Adipose tissue (tissue), 3 donors: Measurements from ENCODE around the gene SNX2. TPM values are rescaled to one million over a fixed set of nuclear protein-coding genes. Genes with fewer than 3 reads are reported as not detected.
"Not testable (repeated sequence)": the region's sequence is repeated elsewhere in the genome, so short reads cannot be mapped to it uniquely, and the experiment has no call there.

Source experiments
- H3K27ac ChIP-seq: one replicate; pipeline ENCODE4 v1.5.1; 2013; ENCODE audit warnings: low read depth, low read length
- WGBS, 3 donors: extraction: QIAGEN DNeasy Blood & Tissue Kit; methylation state at CpG; one replicate each; pipeline ENCODE4 v1.1.7; 2013; 5-methylcytosine and 5-hydroxymethylcytosine counted together
- polyA plus RNA-seq, 3 donors: library from polyadenylated mRNA; stranded (reverse); fragments of 200-250 nt; gene quantifications; one replicate each; pipeline ENCODE4 v1.2.3, GENCODE V29; 2013
- donor health status: healthy with polysubstance abuse.
- donor health status: Bipolar disorder and iron deficiency.
- donor health status: healthy.

SNX2 gene
- polyA plus RNA-seq, 3 donors = 26.7 to 68.6 (median 42.1) TPM

DNA sequence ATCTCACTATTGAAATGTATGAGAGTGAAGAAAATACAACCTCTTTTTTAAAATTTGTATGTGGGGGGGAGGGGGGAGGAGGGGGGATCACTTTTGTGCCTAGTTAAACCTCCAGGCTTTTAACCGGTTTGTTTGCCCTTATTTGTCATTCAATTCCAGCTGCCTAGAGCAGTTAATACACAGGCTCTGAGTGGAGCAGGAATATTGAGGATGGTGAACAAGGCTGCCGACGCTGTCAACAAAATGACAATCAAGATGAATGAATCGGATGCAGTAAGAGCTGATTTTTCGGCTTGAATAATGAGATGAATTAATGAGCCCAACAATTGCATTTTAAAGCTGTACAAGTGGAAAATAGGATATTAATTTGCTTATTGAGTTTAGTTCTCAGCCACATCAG is 41.9 kb downstream of the SNX2 start:
- 72 to 90% (median 88%) methylated on average over 5 of the region's 5 CpGs for WGBS, 3 donors

DNA sequence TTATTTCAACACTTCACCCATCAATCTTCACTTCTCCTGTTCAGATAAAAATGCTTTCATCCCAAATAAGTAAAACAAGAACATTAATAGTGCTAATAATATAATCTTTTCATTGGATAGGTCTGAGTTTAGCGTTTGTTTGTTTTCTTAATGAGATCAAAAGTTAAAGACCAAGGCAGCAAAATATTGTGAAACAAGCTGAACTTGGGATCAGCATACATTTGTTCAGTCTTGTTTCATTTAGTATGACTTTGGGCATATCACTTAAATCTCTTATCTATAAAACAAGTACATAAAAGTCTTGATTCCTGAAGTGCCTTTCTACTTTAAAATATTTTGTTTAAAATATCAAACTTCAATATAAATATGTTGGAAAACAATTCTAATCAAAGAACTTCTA is 57.1 kb downstream of the SNX2 start:
- 55 to 91% (median 91%) methylated on average over 1 of the region's 1 CpG for WGBS, 3 donors

More for the DNA sequence above, 41.9 kb downstream of the SNX2 start:
- H3K27ac ChIP-seq = no peak overlapping the region

DNA sequence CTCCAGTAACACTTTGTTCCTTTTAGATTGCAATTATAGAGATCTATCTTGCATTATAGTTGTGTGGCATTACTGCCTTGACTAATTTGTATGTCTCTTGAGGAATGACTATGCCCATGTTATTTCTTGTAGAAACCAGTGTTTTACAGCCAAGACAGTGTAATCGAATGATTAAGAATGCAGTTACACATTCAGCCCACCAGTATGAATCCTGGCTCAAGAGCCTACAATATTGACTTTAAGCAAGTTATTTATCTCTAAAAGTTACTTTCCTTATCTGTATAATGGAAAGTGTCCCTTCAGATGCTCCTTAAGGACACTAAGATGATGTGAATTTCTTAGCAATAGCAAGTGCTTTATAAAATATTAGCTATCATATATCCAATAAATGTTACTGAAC is 60.8 kb downstream of the SNX2 start:
- no peak overlapping the region for H3K27ac ChIP-seq
- 82 to 92% (median 82%) methylated on average over 1 of the region's 1 CpG for WGBS, 3 donors

More for the DNA sequence above, 57.1 kb downstream of the SNX2 start:
- no peak overlapping the region for H3K27ac ChIP-seq

DNA sequence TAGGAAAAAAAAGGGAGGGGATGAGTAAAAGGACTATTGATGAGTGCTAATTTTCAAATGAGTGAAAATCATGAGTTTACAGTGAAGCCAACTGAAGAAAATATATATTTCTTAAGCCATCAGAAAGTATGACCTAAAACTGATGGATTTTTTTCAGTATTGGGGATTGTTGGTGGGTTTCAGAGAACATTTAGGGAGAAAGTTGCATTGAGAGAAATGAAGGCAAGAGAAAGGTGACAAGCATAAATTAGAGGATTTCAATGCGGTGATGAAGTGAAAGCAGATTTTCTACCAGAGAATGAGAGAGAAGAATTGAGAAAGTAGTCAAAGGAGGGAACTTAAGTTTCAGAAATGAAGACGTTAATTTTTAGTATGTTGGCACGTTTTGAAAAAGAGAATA is 62.1 kb downstream of the SNX2 start:
- no peak overlapping the region for H3K27ac ChIP-seq
- WGBS, 3 donors = 88 to 90% (median 88%) methylated on average over 3 of the region's 3 CpGs

DNA sequence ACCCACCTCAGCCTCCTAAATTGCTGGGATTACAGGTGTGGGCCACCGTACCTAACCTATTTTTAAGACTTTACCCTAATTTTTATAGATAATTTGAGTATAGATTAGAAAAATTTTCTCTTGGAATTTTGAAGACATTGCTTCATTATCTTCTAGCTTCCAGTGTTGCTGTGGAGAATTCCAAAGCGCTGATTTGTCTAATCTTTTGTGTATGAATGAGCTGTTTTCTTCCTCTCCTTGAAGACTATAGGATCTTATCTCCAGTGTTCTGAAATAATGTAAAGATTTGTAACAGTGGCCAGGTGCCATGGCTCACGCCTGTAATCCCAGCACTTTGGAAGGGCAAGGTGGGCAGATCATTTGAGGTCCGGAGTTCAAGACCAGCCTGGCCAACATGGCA is 64.9 kb downstream of the SNX2 start:
- 94 to 96% (median 95%) methylated on average over 4 of the region's 4 CpGs for WGBS, 3 donors
- no peak overlapping the region for H3K27ac ChIP-seq

DNA sequence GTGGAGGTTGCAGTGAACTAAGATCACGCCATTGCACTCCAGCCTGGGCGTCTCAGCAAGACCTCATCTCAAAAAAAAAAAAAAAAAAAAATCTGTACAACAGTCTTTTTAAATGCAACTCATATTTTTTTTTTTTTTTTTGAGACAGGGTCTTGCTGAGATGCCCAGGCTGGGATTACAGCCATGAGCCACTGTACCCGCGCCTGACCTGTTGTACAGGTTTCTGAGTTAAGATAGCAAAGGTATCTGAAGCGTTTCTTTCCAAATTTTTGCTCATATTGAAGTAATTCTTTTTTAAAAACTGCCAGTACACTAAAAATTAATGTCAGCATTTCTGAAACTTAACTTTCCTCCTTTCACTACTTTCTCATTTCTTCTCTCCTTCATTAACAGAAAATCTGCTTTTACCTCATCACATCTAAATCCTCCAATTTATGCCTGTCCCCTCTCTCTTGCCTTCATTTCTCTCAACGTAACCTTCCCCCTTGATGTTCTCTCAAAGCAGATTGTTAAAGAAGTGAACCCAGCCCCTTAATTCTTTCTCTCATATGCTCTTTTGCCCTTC is 67.2 kb downstream of the SNX2 start:
- WGBS, 3 donors = 91 to 96% (median 94%) methylated on average over 6 of the region's 6 CpGs
- H3K27ac ChIP-seq = no peak overlapping the region

DNA sequence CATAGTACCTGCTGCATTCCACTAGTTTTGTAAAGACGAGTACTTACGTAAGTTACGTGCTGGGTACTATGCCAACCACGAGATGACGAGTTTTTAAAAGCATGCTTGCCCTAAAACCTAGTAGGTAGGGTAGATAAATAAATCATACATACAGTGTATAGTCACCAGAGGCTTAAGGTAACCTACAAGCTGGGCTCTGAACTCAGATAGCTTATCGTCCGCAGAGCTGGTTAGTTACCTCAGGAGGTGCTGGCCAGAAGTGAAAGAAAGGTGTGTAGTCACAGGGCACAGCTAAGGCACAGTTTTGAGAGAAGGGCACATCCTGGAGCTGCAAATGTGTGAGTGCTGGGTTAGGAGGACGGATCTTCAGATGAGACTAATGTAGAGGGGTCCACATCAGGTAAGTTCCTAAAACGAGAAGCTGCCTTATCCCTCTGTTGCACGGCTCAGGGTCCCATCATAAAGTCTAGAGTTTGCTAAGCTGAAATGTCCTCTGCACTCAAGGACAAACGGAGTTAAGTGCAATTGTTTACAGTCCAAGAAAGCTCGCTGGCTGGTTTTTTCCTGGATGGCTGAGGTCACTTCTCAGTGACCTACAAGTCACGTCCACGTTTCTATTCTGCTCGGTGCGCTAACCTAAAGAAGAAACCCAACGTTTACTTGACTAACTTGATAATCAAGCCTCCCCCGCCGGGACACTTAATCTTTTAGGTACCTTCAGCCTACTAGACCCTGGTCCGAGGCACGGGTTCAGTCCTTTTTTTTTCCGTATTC is 69.4 kb downstream of the SNX2 start:
- WGBS, 3 donors = 25 to 36% (median 35%) methylated on average over 22 of the region's 22 CpGs
- no peak overlapping the region for H3K27ac ChIP-seq

DNA sequence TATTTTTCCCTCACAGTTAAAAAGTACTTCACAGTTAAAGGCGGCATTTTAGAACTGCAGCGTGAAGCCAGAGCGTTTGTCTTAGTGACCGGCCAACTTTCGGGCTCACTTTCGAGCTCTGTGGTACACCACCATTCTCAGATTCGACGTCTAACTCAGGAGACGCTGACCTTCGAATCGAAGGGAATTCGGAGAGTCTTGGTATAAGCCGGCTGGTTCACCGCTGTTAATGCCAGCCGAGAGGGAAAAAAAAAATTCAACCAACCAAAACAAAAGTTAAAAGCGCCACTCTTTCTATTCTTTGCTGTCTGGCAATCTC is 70.0 kb downstream of the SNX2 start:
- 1% methylated on average over 16 of the region's 16 CpGs for WGBS, 3 donors
- H3K27ac ChIP-seq = no peak overlapping the region

DNA sequence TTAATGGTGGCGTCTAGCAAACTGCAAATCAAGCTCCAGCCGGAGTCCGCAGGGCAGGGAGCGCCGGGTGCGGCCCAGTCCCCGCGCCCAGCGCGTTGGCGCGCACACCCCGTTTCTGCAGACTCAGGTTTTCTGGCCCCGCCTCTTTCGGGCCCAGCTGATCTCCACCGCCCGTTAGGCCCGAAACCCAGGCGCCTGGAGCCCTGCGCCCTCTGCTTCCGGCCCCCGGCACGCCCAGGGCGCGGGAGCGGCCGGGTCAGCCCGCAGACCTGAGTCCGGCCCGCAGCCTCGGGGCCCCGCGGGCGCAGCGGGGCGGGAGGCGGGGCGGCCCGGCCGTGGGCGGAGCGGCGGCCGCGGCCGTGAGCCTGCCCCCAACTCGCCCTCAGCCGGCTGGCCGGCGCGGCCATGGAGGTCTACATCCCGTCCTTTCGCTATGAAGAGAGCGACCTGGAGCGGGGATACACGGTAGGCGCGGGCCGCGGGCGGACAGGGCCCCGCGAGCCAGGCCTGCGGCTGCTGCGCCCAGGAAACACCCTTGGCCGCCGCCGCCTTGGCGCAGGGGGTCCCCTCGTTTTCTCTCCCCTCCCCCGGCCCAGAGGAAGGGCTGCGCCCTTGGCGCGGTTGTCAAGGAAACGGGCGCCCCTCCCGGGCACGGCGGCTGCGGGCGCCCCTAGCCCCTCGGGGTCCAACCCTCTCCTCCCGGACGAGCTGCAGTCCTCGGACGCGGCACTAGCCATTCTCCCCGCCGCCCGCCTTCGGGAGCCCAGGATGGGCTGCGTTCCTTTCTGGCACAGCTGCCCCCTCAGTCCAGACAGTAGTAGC is 70.6 kb downstream of the SNX2 start, which contains the start of gene SNX24:
TSS of gene SNX24 (plus strand) at position 385 of the 822 bp plus-strand sequence. CDS start at position 406, 21 bp downstream.
- 1% methylated on average over 51 to 92 of the region's 92 CpGs for WGBS, 3 donors

DNA sequence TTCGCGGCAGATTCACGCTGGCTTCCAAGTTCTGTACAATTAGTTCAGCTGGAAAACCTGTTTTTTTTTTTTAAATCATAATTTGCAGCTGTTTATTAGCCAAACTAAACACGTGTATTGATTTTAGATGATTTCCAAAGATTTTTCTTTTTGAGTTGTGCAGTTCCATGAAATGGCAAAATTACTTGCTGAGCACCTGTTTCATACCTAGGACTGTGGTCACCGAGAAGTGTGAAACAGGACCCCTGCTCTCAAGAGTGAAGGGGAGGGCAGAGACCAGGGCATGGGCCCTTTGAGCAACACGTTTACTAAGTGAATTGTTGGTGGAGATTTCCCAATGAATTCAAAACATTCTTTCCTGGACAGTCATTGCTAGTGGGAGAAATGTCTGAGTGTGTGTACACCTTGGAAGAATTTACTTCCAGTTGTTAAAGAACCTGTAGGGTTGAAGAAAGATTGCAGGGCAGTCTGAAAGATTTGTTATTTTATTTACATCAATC is 71.2 kb downstream of the SNX2 start:
- WGBS, 3 donors = 1 to 8% (median 4%) methylated on average over 6 of the region's 6 CpGs
- H3K27ac ChIP-seq = no peak overlapping the region

More for the DNA sequence above, 70.6 kb downstream of the SNX2 start, which contains the start of gene SNX24:
- peak within 1 kb of the TSS; percentile 53 for H3K27ac ChIP-seq

DNA sequence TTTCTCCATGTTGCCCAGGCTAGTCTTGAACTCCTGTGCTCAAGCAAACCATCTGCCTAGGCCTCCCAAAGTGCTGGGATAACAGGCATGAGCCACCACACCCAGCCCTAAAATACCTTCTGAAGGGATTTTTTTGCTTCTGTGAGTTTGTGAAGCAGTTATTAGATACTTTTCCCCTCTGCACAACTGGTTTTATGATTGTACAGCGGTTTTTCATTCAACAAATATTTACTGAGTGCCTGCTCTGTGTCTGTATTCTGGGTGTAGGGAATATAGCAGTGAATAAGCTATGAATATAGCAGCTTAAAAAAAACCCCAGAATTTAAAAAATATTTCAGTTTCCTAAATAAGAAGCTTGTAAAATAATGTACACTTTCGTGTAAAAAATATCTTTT is 72.8 kb downstream of the SNX2 start:
- H3K27ac ChIP-seq = no peak overlapping the region
- 87 to 94% (median 90%) methylated on average over 2 of the region's 2 CpGs for WGBS, 3 donors

DNA sequence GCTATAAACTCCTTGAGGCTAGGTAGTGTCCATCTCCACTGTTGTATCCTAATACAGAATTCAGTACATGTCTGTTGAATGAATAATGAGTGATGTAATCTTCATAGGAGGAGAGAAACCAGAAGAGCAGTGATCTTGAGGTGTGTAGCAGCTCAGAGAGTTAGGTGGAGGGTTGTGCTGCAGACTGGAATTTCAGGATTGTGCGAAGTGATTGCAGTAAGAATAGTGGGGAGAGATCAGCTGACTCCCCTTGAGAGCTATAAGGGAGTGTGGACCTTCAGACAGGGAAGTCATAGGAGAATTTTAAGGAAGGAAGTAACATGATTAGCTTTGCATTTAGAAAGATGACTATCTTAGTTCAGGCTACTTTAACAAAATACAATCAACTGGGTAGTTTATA is 74.9 kb downstream of the SNX2 start:
- WGBS, 3 donors = 59 to 93% (median 72%) methylated on average over 1 of the region's 1 CpG
- H3K27ac ChIP-seq = no peak overlapping the region

DNA sequence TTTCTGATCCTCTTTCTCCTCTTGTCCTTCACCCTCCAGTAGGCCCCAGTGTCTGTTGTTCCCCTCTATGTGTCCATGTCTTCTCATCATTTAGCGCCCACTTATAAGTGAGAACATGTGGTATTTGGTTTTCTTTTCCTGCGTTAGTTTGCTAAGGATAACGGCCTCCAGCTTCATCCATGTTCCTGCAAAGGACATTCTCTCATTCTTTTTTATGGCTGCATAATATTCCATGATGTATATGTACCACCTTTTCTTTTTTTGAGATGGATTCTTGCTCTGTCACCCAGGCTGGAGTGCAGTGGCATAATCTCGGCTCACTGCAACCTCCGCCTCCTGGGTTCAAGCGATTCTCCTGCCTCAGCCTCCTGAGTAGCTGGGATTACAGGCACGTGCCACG is 82.7 kb downstream of the SNX2 start:
- WGBS, 3 donors = 88 to 96% (median 90%) methylated on average over 6 to 8 of the region's 8 CpGs
- H3K27ac ChIP-seq = not testable (repeated sequence)

DNA sequence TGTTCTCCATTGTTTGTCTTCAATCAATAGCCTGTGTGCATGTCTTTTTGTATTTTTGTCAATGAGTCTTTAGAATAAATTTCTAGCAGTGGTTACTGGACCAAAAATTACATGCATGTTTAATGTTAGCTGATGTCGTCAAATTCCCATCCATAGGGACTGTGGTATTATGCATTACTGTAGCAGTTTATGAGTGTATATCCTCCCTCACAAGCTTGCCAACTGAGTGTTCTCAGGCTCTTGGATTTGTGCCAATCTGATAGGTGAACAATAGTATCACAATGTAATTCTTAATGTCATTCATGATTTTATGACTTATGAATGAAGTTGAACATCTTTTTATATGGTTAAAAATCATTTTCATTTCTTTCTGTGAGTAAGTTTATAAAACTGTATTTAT is 83.6 kb downstream of the SNX2 start:
- WGBS, 3 donors = 71 to 80% (median 72%) methylated on average over 1 of the region's 1 CpG
- H3K27ac ChIP-seq = no peak overlapping the region

DNA sequence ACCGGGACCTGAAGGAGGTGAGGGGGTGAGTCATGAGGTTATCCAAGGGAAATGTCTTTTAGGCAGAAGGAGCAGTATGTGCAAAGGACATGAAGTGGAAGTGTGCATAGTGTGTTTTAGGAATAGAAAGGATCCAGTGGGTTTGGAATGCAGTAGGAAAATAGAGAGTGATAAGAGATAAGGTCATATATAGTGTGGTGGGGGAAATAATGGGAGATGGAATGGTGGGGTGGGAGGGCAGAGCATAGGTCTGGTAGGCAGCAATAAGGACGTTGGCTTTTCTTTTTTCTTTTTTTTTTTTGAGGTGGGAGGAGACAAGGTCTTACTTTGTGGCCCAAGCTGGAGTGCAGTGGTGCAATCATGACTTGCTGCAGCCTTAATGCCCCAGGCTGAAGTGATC is 88.4 kb downstream of the SNX2 start:
- no peak overlapping the region for H3K27ac ChIP-seq
- WGBS, 3 donors = 49 to 75% (median 54%) methylated on average over 2 of the region's 2 CpGs

DNA sequence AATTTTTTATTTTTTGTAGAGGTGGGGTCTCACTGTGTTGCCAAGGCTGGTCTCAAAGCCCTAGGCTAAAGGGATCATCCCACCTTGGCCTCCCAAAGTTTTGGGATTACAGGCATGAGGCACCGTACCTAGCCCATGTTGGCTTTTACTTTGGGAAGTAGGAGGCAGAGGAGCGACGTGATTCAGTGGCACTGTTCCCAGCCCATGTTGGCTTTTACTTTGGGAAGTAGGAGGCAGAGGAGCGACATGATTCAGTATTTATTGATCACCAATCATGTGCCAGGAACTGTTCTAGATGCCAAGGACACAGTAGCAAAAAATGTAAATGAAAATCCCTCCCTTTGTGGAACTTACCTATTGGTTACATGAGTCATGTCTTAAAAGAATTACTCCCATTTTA is 88.8 kb downstream of the SNX2 start:
- H3K27ac ChIP-seq = no peak overlapping the region
- 53 to 96% (median 95%) methylated on average over 4 of the region's 4 CpGs for WGBS, 3 donors

DNA sequence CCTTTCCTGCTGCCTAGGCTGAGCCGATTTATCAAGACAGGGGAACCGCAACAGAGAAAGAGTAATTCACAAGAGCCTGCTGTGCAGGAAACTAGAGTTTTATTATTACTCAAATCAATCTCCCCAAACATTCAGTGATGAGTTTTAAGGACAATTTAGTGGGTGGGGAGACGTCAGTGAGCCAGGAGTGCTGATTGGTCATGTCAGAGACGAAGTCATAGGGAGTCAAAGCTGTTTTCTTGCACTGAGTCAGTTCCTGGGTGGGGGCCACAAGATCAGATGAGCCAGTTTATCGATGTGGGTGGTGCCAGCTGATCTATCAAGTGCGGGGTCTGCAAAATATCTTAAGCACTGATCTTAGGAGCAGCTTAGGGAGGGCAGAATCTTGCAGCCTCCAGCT is 89.5 kb downstream of the SNX2 start:
- WGBS, 3 donors = 89 to 93% (median 91%) methylated on average over 6 of the region's 6 CpGs

DNA sequence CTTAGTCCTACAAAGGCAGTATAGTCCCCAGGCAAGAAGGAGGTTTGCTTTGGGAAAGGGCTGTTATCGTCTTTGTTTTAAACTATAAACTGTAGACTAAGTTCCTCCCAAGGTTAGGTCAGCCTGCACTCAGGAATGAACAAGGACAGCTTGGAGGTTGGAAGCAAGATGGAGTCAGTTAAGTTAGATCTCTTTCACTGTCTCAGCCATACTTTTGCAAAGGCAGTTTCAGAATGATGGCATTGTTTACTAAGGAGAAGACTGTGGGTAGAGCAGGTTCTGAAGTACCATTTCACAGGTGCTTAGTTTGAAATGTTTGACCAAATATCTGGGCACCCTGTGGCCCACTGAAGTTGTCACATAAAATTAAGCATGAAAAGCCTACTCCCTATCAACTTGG is 90.0 kb downstream of the SNX2 start:
- H3K27ac ChIP-seq = no peak overlapping the region
- WGBS, 3 donors = 89 to 100% (median 95%) methylated on average over 1 of the region's 1 CpG

More for the DNA sequence above, 89.5 kb downstream of the SNX2 start:
- H3K27ac ChIP-seq = no peak overlapping the region

DNA sequence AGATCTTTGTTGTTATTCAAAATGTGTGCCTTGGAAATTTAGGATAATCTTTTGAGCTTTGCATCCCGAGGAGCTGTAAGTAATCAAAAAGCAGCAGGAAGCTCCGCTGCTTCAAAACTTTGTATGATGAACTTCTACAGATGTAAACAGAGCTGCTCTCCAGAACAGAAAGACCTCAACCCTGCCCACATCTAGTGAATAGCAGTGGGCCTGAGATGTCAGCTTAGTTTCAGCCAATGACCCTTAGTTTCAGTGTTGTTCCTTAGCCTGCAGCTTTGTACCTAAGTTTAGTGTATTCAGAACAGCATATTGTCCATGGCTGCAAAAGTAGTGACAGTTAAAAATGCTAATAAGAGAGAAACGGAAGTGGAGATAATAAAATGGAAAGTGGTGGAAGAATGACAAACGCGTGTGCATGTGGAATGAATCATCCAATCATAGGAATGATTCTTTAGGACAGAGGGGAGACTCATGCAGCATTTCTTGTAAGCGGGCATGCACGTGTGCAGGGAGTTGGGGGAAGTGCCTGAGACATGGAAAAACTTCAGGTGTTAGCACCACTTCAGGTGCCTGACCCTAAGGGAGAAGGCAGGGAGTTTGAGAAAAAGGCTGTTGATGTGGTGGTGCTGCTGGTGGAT is 95.5 kb downstream of the SNX2 start:
- 83 to 87% (median 84%) methylated on average over 7 of the region's 7 CpGs for WGBS, 3 donors
- no peak overlapping the region for H3K27ac ChIP-seq
